GM12878 (cell line): ENCODE measurements around the gene CPB2. TPM values are rescaled to one million over a fixed set of nuclear protein-coding genes. Genes with fewer than 3 reads are reported as not detected.

Source experiments
- ATAC-seq: fragments of 200-7000 bp; cut with Tn5 transposase; 3 replicates; pipeline ENCODE4 v1.9.1; 2020; ENCODE audit warnings: mild to moderate bottlenecking, moderate library complexity
- BruUV-seq: library from RNA; stranded (reverse); fragments of 400-500 nt; replicated peaks from 2 replicates; lab custom pipeline; 2021; lab: Mats Ljungman, UMichigan
- CTCF ChIA-PET: fragments of 300-600 bp; sonication (Branson Sonifier 250); formaldehyde crosslinking; extraction: SDS; loops from one replicate; lab custom pipeline; 2021; ENCODE audit warnings: inconsistent platforms; lab: Yijun Ruan, JAX
- POLR2A ChIA-PET: fragments of 350-600 bp; formaldehyde crosslinking; extraction: SDS; loops from one replicate; lab custom pipeline; 2021; ENCODE audit warnings: inconsistent platforms; lab: Charles Lee
- RAD21 ChIA-PET: fragments of 300-600 bp; sonication (Branson Sonifier 250); formaldehyde crosslinking; loops from one replicate; lab custom pipeline; 2023; ENCODE audit warnings: antibody characterized with exemption; ENCODE audit not compliant: unreplicated experiment; lab: Charles Lee
- SMC1A ChIA-PET: fragments of 300-600 bp; sonication (Branson Sonifier 250); formaldehyde crosslinking; loops from one replicate; lab custom pipeline; 2023; ENCODE audit not compliant: unreplicated experiment, uncharacterized antibody; lab: Charles Lee
- DNase-seq: peaks from one replicate; pipeline ENCODE4 v3.0.0-alpha.2; 2011; ENCODE audit warnings: low read depth, low spot score
- FAIRE-seq: peaks from 3 replicates; lab custom pipeline; 2011; peaks lifted over from hg19 to GRCh38; lab: Jason Lieb, UNC
- H2AFZ ChIP-seq: 2 replicates; pipeline ENCODE4 v1.6.0; 2011; ENCODE audit warnings: low read depth, low read length, control low read depth; ENCODE audit not compliant: control insufficient read depth
- H3K27ac ChIP-seq: 2 replicates; pipeline ENCODE4 v1.5.1; 2011; ENCODE audit warnings: control low read depth; ENCODE audit not compliant: control insufficient read depth, insufficient read depth
- H3K27me3 ChIP-seq, 2 experiments: replicated peaks in 1 of 2; 2 replicates each; pipeline versions ENCODE4 v1.6.0 to v1.6.1; 2011; ENCODE audit warnings: low read length in 1 of 2; ENCODE audit not compliant: control insufficient read depth in 2 of 2, insufficient read depth in 2 of 2
- H3K36me3 ChIP-seq, 2 experiments: 2 replicates each; pipeline ENCODE4 v1.5.1; 2011; ENCODE audit warnings: low read length in 1 of 2; ENCODE audit not compliant: control insufficient read depth in 2 of 2, insufficient read depth in 2 of 2
- H3K4me1 ChIP-seq: 2 replicates; pipeline ENCODE4 v1.6.1; 2011; ENCODE audit warnings: mild to moderate bottlenecking, low read length, moderate library complexity, mixed read lengths; ENCODE audit not compliant: control insufficient read depth, insufficient read depth
- H3K4me2 ChIP-seq: 2 replicates; pipeline ENCODE4 v1.6.0; 2011; ENCODE audit warnings: control low read depth; ENCODE audit not compliant: control insufficient read depth, insufficient read depth
- H3K4me3 ChIP-seq: fragments of 200-600 bp; sonication (generic); 2 replicates; pipeline ENCODE4 v1.5.1; 2016
- H3K79me2 ChIP-seq: 2 replicates; pipeline ENCODE4 v1.6.0; 2011; ENCODE audit warnings: low read length; ENCODE audit not compliant: control insufficient read depth, insufficient read depth
- H3K9ac ChIP-seq: 2 replicates; pipeline ENCODE4 v1.8.0; 2011; ENCODE audit warnings: low read length, control low read depth, mixed read lengths; ENCODE audit not compliant: control insufficient read depth, insufficient read depth
- H3K9me3 ChIP-seq: replicated peaks from 3 replicates; pipeline ENCODE4 v1.5.1; 2011; ENCODE audit warnings: mild to moderate bottlenecking, low read length; ENCODE audit not compliant: control insufficient read depth, insufficient read depth
- H4K20me1 ChIP-seq: 2 replicates; pipeline ENCODE4 v1.6.0; 2011; ENCODE audit not compliant: control insufficient read depth, insufficient read depth
- CUX1 ChIP-seq: IDR thresholded peaks from 2 replicates; pipeline ENCODE4 v1.6.1; 2012; ENCODE audit warnings: improper control_type of control experiment, low read depth, low read length; ENCODE audit not compliant: insufficient replicate concordance
- POLR2AphosphoS5 ChIP-seq: IDR thresholded peaks from 2 replicates; pipeline ENCODE4 v1.6.1; 2011; ENCODE audit warnings: mild to moderate bottlenecking, low read length, inconsistent platforms
- WGBS: methylation state at CpG from one replicate; pipeline ENCODE4 v1.1.6; 2016; ENCODE audit warnings: low lambda C conversion rate; ENCODE audit not compliant: insufficient replicate concordance, insufficient coverage; ENCODE audit errors: missing lambda C conversion rate; 5-methylcytosine and 5-hydroxymethylcytosine counted together
- in situ Hi-C: fragments of 300-500 bp; cut with MboI; formaldehyde crosslinking; loops from 9 replicates; pipeline ENCODE4 v1.14.3; 2018; ENCODE audit warnings: mixed read lengths
- intact Hi-C: fragments of 100-400 bp; cut with micrococcal nuclease; formaldehyde crosslinking; loops from one replicate; pipeline ENCODE4 v1.14.2; 2022; ENCODE audit not compliant: unreplicated experiment
- polyA plus RNA-seq, 11 experiments: library from polyadenylated mRNA; depleted of rRNA in 4 of 11; unstranded in 6 of 11; stranded (reverse) in 5 of 11; fragments of >200 nt; fragmentation: Nextera tagmentation in 4 of 11; fragmentation: Illumina TruSeq in 1 of 11; extraction: Ambion mirVana in 4 of 11; extraction: Trizol in 1 of 11; gene quantifications; 1 replicate in 1 of 11; 2 replicates in 10 of 11; pipeline versions ENCODE4 v1.2.1 to v1.2.3, GENCODE V29; 2011 to 2016; ENCODE audit warnings: inconsistent platforms in 2 of 11, missing spikeins in 2 of 11, low read depth in 1 of 11
- total RNA-seq, 4 experiments: library from RNA; depleted of rRNA in 3 of 4; stranded (reverse); fragments of >200 nt in 3 of 4; fragmentation: Illumina TruSeq in 1 of 4; extraction: Trizol in 1 of 4; gene quantifications; 2 replicates each; pipeline versions ENCODE4 v1.2.1 to v1.2.3, GENCODE V29; 2013 to 2021

CPB2 gene
- total and polyA plus RNA-seq, 10 of the 15 experiments (the other 5 are each of a cell fraction or from before 2014, with no cell fraction given) = 0.05 to 0.87 (median 0.13) TPM; not detected in 3

DNA sequence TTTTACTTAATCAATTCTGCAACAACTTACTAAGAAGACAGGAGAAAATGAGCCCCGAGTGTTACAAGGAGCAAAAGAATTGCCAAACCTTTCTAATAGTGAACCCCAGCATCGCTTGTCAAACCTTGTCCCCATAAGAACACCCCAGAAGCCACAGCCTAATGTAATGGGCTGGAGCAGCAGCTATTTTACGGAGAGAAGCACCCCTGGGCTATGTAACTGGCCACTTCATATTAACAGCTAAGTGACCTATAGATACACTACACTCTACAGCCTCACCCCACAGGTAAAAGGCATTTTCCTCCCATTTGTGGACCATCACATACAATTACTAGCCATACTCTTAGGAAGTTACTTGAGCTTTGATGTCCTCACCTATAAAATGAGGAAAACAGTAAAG is 27.3 kb upstream of the CPB2 start:
- Histone ChIP-seq H3K36me3 (peaks cover 43 to 57% of the 10 kb centered on the region in 2 experiments), H3K4me1 (no peaks in the 10 kb centered on the region), H3K4me3 (no peak overlapping the region), H4K20me1 (no peaks in the 10 kb centered on the region; the same call in 1 of the 2 replicates), H2AFZ (no peak overlapping the region), H3K4me2 (no peak overlapping the region), H3K9me3 (no peaks in the 10 kb centered on the region), H3K79me2 (no peaks in the 10 kb centered on the region), H3K27me3 (no peaks in the 10 kb centered on the region), H3K27ac (no peak overlapping the region), H3K9ac (no peak overlapping the region)
- CTCF ChIA-PET = interaction anchor here (0.7 to 1.1 kb wide), 2 partner anchors 13 to 28 kb away, joined by 3 to 4 read pairs; no protein-coding TSS in a partner anchor
- POLR2A ChIA-PET = no interaction called here
- 96% methylated on average over 3 of the region's 3 CpGs for WGBS
- no peak for DNase-seq
- TF ChIP-seq POLR2AphosphoS5 (peak; percentile 45; the same call in 1 of the 2 replicates), CUX1 (no peak)
- SMC1A ChIA-PET = interaction anchor here (0.8 to 3.3 kb wide), 2 partner anchors 28 to 36 kb away, joined by 4 to 10 read pairs; no protein-coding TSS in a partner anchor
- RAD21 ChIA-PET = no interaction called here
- in situ Hi-C loops (no loop called here), intact Hi-C loops (no loop called here)
- FAIRE-seq = no peak
- ATAC-seq = no peak
- no TSS peak for BruUV-seq
